C4-2B (cell line): ENCODE data around the gene CSNK1D.

Experiments
- ZFX ChIP-seq: fragments of 450-650 bp; IDR thresholded peaks from 2 replicates; pipeline ENCODE4 v1.6.1; 2017
- TF ChIP-seq, protein P1 (sequence below): fragments of 450-650 bp; conservative IDR thresholded peaks from 2 replicates; pipeline ENCODE4 v1.5.1; 2017; ENCODE audit warnings: mild to moderate bottlenecking

DNA sequence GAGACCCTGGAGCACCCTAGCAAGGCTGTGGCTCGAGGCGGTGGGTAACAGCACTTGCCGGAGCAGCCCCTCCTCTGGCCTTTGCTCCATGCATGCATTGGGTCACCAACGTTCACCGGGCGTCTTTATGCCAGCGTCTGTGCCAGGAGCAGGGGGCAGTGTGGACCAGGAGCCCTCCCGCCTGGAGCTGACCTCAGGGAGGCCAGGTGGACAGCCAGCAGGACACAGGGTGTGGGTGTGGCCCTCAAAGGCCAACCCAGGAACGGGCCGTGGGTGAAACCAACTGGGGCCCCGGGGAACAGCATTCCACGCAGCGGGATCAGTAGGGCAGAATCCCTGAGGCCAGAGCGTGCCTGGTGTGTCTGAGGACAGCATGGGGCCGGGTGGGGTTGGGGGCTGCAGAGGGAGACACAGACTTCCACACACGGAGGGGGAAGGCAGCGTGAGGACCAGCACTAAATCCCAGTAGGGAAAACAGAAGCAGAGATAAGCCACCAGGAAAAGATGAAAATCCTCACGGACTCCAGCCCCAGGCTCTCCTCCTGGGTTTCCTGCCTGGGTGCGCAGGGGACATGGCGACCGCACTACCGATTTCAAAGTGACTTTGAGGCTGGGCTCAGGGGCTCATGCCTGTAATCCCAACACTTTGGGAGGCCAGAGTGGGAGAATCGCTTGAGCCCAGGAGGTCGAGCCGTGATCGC, 46.8 kb upstream of the CSNK1D start:
- TF ChIP-seq, protein P1, sequence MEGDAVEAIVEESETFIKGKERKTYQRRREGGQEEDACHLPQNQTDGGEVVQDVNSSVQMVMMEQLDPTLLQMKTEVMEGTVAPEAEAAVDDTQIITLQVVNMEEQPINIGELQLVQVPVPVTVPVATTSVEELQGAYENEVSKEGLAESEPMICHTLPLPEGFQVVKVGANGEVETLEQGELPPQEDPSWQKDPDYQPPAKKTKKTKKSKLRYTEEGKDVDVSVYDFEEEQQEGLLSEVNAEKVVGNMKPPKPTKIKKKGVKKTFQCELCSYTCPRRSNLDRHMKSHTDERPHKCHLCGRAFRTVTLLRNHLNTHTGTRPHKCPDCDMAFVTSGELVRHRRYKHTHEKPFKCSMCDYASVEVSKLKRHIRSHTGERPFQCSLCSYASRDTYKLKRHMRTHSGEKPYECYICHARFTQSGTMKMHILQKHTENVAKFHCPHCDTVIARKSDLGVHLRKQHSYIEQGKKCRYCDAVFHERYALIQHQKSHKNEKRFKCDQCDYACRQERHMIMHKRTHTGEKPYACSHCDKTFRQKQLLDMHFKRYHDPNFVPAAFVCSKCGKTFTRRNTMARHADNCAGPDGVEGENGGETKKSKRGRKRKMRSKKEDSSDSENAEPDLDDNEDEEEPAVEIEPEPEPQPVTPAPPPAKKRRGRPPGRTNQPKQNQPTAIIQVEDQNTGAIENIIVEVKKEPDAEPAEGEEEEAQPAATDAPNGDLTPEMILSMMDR: no peak
- TF ChIP-seq ZFX: no peak
